Stomach (tissue), 9 donors: ENCODE measurements around the gene LDLRAD3. TPM values are rescaled to one million over a fixed set of nuclear protein-coding genes. Genes with fewer than 3 reads are reported as not detected.

Experiments
- DNase-seq, 2 donors: peaks; one replicate each; pipeline versions ENCODE4 v3.0.0 to v3.0.0-alpha.2; 2013 to 2019
- H3K27ac ChIP-seq, 5 donors: fragments of 200-600 bp in 4 of 5; sonication (generic) in 4 of 5; one replicate each; pipeline ENCODE4 v1.5.1; 2013 to 2019; ENCODE audit warnings: mild to moderate bottlenecking in 1 of 5, moderate library complexity in 1 of 5
- H3K27me3 ChIP-seq, 3 donors: fragments of 200-600 bp; sonication (generic); one replicate each; pipeline ENCODE4 v1.5.1; 2017 to 2019; ENCODE audit warnings: mixed run types in 1 of 3
- H3K36me3 ChIP-seq, 4 donors: fragments of 200-600 bp; sonication (generic); 1 replicate in 3 of 4; 2 replicates in 1 of 4; pipeline ENCODE4 v1.5.1; 2016 to 2019
- H3K4me1 ChIP-seq, 4 donors: fragments of 200-600 bp; sonication (generic); one replicate each; pipeline ENCODE4 v1.5.1; 2016 to 2019
- H3K4me3 ChIP-seq, 4 donors: fragments of 200-600 bp; sonication (generic) in 3 of 4; one replicate each; pipeline ENCODE4 v1.5.1; 2016 to 2019; ENCODE audit warnings: mild to moderate bottlenecking in 1 of 4
- H3K9me3 ChIP-seq, 4 donors: fragments of 200-600 bp; sonication (generic); one replicate each; pipeline ENCODE4 v1.5.1; 2016 to 2019
- CTCF ChIP-seq, 7 experiments: fragments of 450-650 bp in 4 of 7; fragments of 200-600 bp in 3 of 7; sonication (generic) in 3 of 7; IDR thresholded peaks; one replicate each; pipeline ENCODE4 v1.5.1; 2016 to 2019; ENCODE audit warnings: antibody characterized with exemption in 7 of 7, control low read depth in 2 of 7, mild to moderate bottlenecking in 1 of 7
- EP300 ChIP-seq: sonication (generic); formaldehyde crosslinking; IDR thresholded peaks from one replicate; pipeline ENCODE4 v1.6.1; 2017; ENCODE audit warnings: antibody characterized with exemption
- POLR2A ChIP-seq, 4 donors: fragments of 450-650 bp; IDR thresholded peaks; one replicate each; pipeline ENCODE4 v1.6.1; 2016; ENCODE audit warnings: antibody characterized with exemption in 4 of 4, control low read depth in 2 of 4, mild to moderate bottlenecking in 1 of 4, moderate library complexity in 1 of 4
- POLR2AphosphoS5 ChIP-seq, 3 donors: sonication (generic); formaldehyde crosslinking; IDR thresholded peaks; one replicate each; pipeline ENCODE4 v1.6.1; 2016; ENCODE audit warnings: antibody characterized with exemption in 3 of 3
- WGBS, 5 donors: extraction: QIAGEN DNeasy Blood & Tissue Kit in 3 of 5; methylation state at CpG; one replicate each; pipeline versions ENCODE4 v1.1.5 to v1.1.7; 2013 to 2018; 5-methylcytosine and 5-hydroxymethylcytosine counted together
- intact Hi-C: fragments of 100-400 bp; cut with DNase I; formaldehyde crosslinking; loops from one replicate; pipeline ENCODE4 v1.15.1; 2023; ENCODE audit warnings: low total_unique reads
- polyA plus RNA-seq, 3 donors: library from polyadenylated mRNA; stranded (reverse); fragments of 200-250 nt; gene quantifications; one replicate each; pipeline ENCODE4 v1.2.3, GENCODE V29; 2013
- total RNA-seq, 5 donors: library from RNA; depleted of rRNA; stranded (reverse); fragments of >200 nt; gene quantifications; one replicate each; pipeline versions ENCODE4 v1.1.0 to v1.2.3, GENCODE V29; 2014 to 2016
- donor health status: healthy with polysubstance abuse.
- donor health status: Bipolar disorder and iron deficiency.
- donor health status: healthy.

LDLRAD3 gene
- total and polyA plus RNA-seq, 8 donors: 2.0 to 22.8 (median 7.9) TPM

- H3K27me3 ChIP-seq: no peaks in the 10 kb centered on the region
- H3K36me3 ChIP-seq: peaks cover 0 to 4% (median 0%) of the 10 kb centered on the region in 4 donors
- H3K4me1 ChIP-seq: peaks cover 0 to 10% (median 5%) of the 10 kb centered on the region in 4 donors
- H3K4me3 ChIP-seq: no peak overlapping the region
- intact Hi-C loops: no loop called here
- no peak for DNase-seq
- 55 to 64% (median 60%) methylated on average over 5 of the region's 5 CpGs for WGBS, 5 donors
- H3K9me3 ChIP-seq: peaks cover 0 to 13% (median 9%) of the 10 kb centered on the region in 4 donors
- H3K27ac ChIP-seq: no peak overlapping the region
- no peak for TF ChIP-seq EP300
- TF ChIP-seq POLR2A (IDR thresholded peaks at IDR 0.05): no peak
- no peak for TF ChIP-seq POLR2AphosphoS5 (IDR thresholded peaks at IDR 0.05)
- TF ChIP-seq CTCF (IDR thresholded peaks at IDR 0.05): no peak
Observed at GRCh38 chr11:36224209-36224882, 280.5 kb downstream of the LDLRAD3 start.

GRCh38 chr11:36227044-36227443 lies 283.2 kb downstream of the LDLRAD3 start:
- Histone ChIP-seq H3K4me1 (peaks cover 0 to 23% (median 4%) of the 10 kb centered on the region in 4 donors), H3K4me3 (no peak overlapping the region), H3K9me3 (no peaks in the 10 kb centered on the region), H3K27ac (no peak overlapping the region), H3K36me3 (peaks cover 0 to 4% (median 0%) of the 10 kb centered on the region in 4 donors), H3K27me3 (no peaks in the 10 kb centered on the region)
- intact Hi-C loops: no loop called here
- WGBS, 5 donors: 95 to 98% (median 97%) methylated on average over 15 of the region's 15 CpGs
- DNase-seq: no peak
- TF ChIP-seq POLR2A (IDR thresholded peaks at IDR 0.05) (no peak), POLR2AphosphoS5 (IDR thresholded peaks at IDR 0.05) (no peak), EP300 (no peak)

- H3K9me3 ChIP-seq: no peaks in the 10 kb centered on the region
- H3K27ac ChIP-seq: no peak overlapping the region
- H3K4me1 ChIP-seq: peaks cover 0 to 15% (median 0%) of the 10 kb centered on the region in 4 donors
- H3K4me3 ChIP-seq: no peak overlapping the region
- no peaks in the 10 kb centered on the region for H3K27me3 ChIP-seq
- 92 to 96% (median 95%) methylated on average over 8 of the region's 8 CpGs for WGBS, 5 donors
- intact Hi-C loops: no loop called here
- TF ChIP-seq POLR2A (IDR thresholded peaks at IDR 0.05) (no peak), EP300 (no peak), CTCF (IDR thresholded peaks at IDR 0.05) (no peak), POLR2AphosphoS5 (IDR thresholded peaks at IDR 0.05) (no peak)
- DNase-seq: no peak
- peaks cover 0 to 4% (median 0%) of the 10 kb centered on the region in 4 donors for H3K36me3 ChIP-seq
Observed at GRCh38 chr11:36228689-36229088, 284.8 kb downstream of the LDLRAD3 start.

- H3K27ac ChIP-seq: no peak overlapping the region
- H3K9me3 ChIP-seq: no peaks in the 10 kb centered on the region
- intact Hi-C loops: no loop called here
- H3K36me3 ChIP-seq: peaks cover 0 to 4% (median 0%) of the 10 kb centered on the region in 4 donors
- no peak overlapping the region for H3K4me3 ChIP-seq
- no peak for DNase-seq
- WGBS, 5 donors: 94 to 95% (median 94%) methylated on average over 12 of the region's 12 CpGs
- no peaks in the 10 kb centered on the region for H3K27me3 ChIP-seq
- H3K4me1 ChIP-seq: peaks cover 0 to 15% (median 0%) of the 10 kb centered on the region in 4 donors
- TF ChIP-seq CTCF (IDR thresholded peaks at IDR 0.05) (no peak), POLR2A (IDR thresholded peaks at IDR 0.05) (no peak), EP300 (no peak), POLR2AphosphoS5 (IDR thresholded peaks at IDR 0.05) (no peak)
Observed at GRCh38 chr11:36229091-36229705, 285.3 kb downstream of the LDLRAD3 start.
